OCI-LY3 (cell line): ENCODE data around the gene RUNX2.

Source experiments
- CTCF ChIP-seq: fragments of 200-600, 300-600 bp; sonication (generic); IDR thresholded peaks from 2 replicates; pipeline ENCODE4 v1.5.1; 2014; ENCODE audit warnings: antibody characterized with exemption, low read length, low read depth
- EZH2phosphoT487 ChIP-seq: fragments of 200-600 bp; shearing (Covaris generic); IDR thresholded peaks from 2 replicates; pipeline ENCODE4 v1.6.1; 2018; ENCODE audit warnings: antibody characterized with exemption, mixed run types, low read depth

- TF ChIP-seq CTCF: no peak
- TF ChIP-seq EZH2phosphoT487: no peak
Observed at GRCh38 chr6:45540375-45540920, 212.3 kb downstream of the RUNX2 start.
